Left lobe of liver (tissue), 2 donors: Measurements from ENCODE around the gene DGKD. TPM values are rescaled to one million over a fixed set of nuclear protein-coding genes. Genes with fewer than 3 reads are reported as not detected.
"Not testable (repeated sequence)": the region's sequence is repeated elsewhere in the genome, so short reads cannot be mapped to it uniquely, and the experiment has no call there.

Experiments used
- ATAC-seq: fragments of 200-7000 bp; cut with Tn5 transposase; one replicate; pipeline ENCODE4 v1.9.1; 2020; ENCODE audit warnings: mild to moderate bottlenecking, moderate library complexity
- DNase-seq: peaks from one replicate; pipeline ENCODE4 v3.0.0-alpha.2; 2020; ENCODE audit warnings: low spot score
- total RNA-seq: library from RNA; stranded (reverse); gene quantifications from one replicate; pipeline ENCODE4 v1.2.1, GENCODE V29; 2021
- donor health status: DM: no; HTN: no; CAD: no; lungs with moderate emphysema.
- donor health status: DM: no; HTN: yes; CAD: no.

DGKD gene
- total RNA-seq, 1 donor from 2014 or later, result 17.9 TPM

- DNase-seq (no peak), ATAC-seq (no peak)
Measured at GRCh38 chr2:233381638-233381995, 27.3 kb downstream of the DGKD start.

- peak; percentile 31 for DNase-seq
- no peak for ATAC-seq
Measured at GRCh38 chr2:233384015-233384414, 29.7 kb downstream of the DGKD start.

- ATAC-seq, result peak; percentile 13
- peak; percentile 46 for DNase-seq
Measured at GRCh38 chr2:233384811-233385488, 30.7 kb downstream of the DGKD start.

GRCh38 chr2:233385489-233386044 lies 31.3 kb downstream of the DGKD start:
- ATAC-seq, result no peak
- peak; percentile 40 for DNase-seq

GRCh38 chr2:233386382-233387041 lies 32.2 kb downstream of the DGKD start:
- DNase-seq (peak; percentile 44), ATAC-seq (no peak)

GRCh38 chr2:233387225-233387624 lies 32.9 kb downstream of the DGKD start:
- no peak for DNase-seq
- ATAC-seq, result no peak

- DNase-seq (peak; percentile 95), ATAC-seq (peak; percentile 87)
Measured at GRCh38 chr2:233387667-233388528, 33.6 kb downstream of the DGKD start.

- DNase-seq (no peak), ATAC-seq (no peak)
Measured at GRCh38 chr2:233389601-233390125, 35.4 kb downstream of the DGKD start.

- DNase-seq (no peak), ATAC-seq (no peak)
Measured at GRCh38 chr2:233395687-233396086, 41.4 kb downstream of the DGKD start.

- not testable (repeated sequence) for ATAC-seq, DNase-seq
Measured at GRCh38 chr2:233396726-233397665, 42.7 kb downstream of the DGKD start.

GRCh38 chr2:233399306-233400225 lies 45.3 kb downstream of the DGKD start:
- DNase-seq, result no peak
- ATAC-seq, result no peak

GRCh38 chr2:233400341-233400740 lies 46.0 kb downstream of the DGKD start:
- DNase-seq (no peak), ATAC-seq (peak; percentile 17)

GRCh38 chr2:233400961-233401360 lies 46.7 kb downstream of the DGKD start:
- ATAC-seq (no peak), DNase-seq (no peak)

GRCh38 chr2:233402346-233402745 lies 48.1 kb downstream of the DGKD start:
- no peak for ATAC-seq
- peak; percentile 40 for DNase-seq

GRCh38 chr2:233402789-233403188 lies 48.5 kb downstream of the DGKD start:
- ATAC-seq (no peak), DNase-seq (peak; percentile 6)

GRCh38 chr2:233404222-233404621 lies 49.9 kb downstream of the DGKD start:
- DNase-seq (peak; percentile 48), ATAC-seq (peak; percentile 75)

- DNase-seq (no peak), ATAC-seq (no peak)
Measured at GRCh38 chr2:233406865-233407264, 52.6 kb downstream of the DGKD start.

- ATAC-seq (peak; percentile 78), DNase-seq (no peak)
Measured at GRCh38 chr2:233407771-233408181, 53.5 kb downstream of the DGKD start.
